AG04449 (cell line): ENCODE measurements around the gene SULF2.

ENCODE experiments used
- CTCF ChIA-PET: fragments of 350-600 bp; formaldehyde crosslinking; extraction: SDS; loops from one replicate; lab custom pipeline; 2021; ENCODE audit warnings: antibody characterized with exemption; lab: Yijun Ruan, JAX
- POLR2A ChIA-PET: fragments of 400-600, 350-600 bp; formaldehyde crosslinking; extraction: SDS; loops from one replicate; lab custom pipeline; 2020; ENCODE audit warnings: antibody characterized with exemption, inconsistent platforms; lab: Yijun Ruan, JAX
- DNase-seq: peaks from one replicate; pipeline ENCODE4 v3.0.0-alpha.2; 2010; ENCODE audit warnings: low read depth, low spot score
- H3K4me3 ChIP-seq: 2 replicates; pipeline ENCODE4 v1.5.1; 2011; ENCODE audit warnings: low read depth, mild to moderate bottlenecking, control low read depth, low read length
- TF ChIP-seq, protein P1 (sequence below): IDR thresholded peaks from one replicate; pipeline ENCODE4 v1.5.1; 2011; ENCODE audit warnings: mild to moderate bottlenecking, moderate library complexity, low read length, control low read depth, inconsistent platforms; ENCODE audit not compliant: insufficient read depth; ENCODE audit errors: missing control alignments

SULF2 gene

GRCh38 chr20:47751449-47751848, 33.8 kb downstream of the SULF2 start:
- DNase-seq, result no peak
- CTCF ChIA-PET, result interaction anchor here (0.9 to 1.1 kb wide), 2 partner anchors 26 to 869 kb away, joined by 3 to 8 read pairs; no protein-coding TSS in a partner anchor
- H3K4me3 ChIP-seq, result no peak overlapping the region
- TF ChIP-seq, protein P1, sequence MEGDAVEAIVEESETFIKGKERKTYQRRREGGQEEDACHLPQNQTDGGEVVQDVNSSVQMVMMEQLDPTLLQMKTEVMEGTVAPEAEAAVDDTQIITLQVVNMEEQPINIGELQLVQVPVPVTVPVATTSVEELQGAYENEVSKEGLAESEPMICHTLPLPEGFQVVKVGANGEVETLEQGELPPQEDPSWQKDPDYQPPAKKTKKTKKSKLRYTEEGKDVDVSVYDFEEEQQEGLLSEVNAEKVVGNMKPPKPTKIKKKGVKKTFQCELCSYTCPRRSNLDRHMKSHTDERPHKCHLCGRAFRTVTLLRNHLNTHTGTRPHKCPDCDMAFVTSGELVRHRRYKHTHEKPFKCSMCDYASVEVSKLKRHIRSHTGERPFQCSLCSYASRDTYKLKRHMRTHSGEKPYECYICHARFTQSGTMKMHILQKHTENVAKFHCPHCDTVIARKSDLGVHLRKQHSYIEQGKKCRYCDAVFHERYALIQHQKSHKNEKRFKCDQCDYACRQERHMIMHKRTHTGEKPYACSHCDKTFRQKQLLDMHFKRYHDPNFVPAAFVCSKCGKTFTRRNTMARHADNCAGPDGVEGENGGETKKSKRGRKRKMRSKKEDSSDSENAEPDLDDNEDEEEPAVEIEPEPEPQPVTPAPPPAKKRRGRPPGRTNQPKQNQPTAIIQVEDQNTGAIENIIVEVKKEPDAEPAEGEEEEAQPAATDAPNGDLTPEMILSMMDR, result no peak
- POLR2A ChIA-PET, result no interaction called here

- CTCF ChIA-PET, result interaction anchor here (1.7 kb wide), 1 partner anchor 25 kb away, joined by 6 read pairs; no protein-coding TSS in a partner anchor
- TF ChIP-seq, protein P1, result no peak
- H3K4me3 ChIP-seq, result no peak overlapping the region
- no peak for DNase-seq
- POLR2A ChIA-PET, result no interaction called here
These were observed 35.9 kb downstream of the SULF2 start for GRCh38 chr20:47749339-47749738.

DNA sequence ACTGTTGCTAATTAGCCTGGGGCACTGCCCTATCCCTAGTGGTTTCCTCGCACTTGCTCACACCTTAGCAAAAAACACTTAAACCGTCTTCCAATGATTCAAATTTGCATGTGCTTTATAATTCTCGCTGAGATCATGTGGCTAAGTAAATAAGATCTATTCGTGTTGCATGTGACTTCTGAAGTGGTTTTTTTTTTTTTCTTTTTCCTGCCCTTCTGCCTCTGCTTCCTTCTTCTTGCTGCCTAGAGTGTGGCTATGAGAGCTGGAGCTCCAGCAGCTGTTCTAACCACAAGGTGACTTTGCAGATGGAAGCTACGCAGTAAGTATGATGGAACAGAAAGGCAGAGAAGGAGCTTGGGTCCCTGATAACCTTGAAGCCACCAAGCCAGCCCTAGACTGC, 36.5 kb downstream of the SULF2 start:
- TF ChIP-seq, protein P1, result no peak
- H3K4me3 ChIP-seq, result no peak overlapping the region
- no peak for DNase-seq
- CTCF ChIA-PET, result interaction anchor here (1.0 to 1.7 kb wide), 2 partner anchors 24 to 872 kb away, joined by 3 to 6 read pairs; no protein-coding TSS in a partner anchor
- POLR2A ChIA-PET, result no interaction called here

DNA sequence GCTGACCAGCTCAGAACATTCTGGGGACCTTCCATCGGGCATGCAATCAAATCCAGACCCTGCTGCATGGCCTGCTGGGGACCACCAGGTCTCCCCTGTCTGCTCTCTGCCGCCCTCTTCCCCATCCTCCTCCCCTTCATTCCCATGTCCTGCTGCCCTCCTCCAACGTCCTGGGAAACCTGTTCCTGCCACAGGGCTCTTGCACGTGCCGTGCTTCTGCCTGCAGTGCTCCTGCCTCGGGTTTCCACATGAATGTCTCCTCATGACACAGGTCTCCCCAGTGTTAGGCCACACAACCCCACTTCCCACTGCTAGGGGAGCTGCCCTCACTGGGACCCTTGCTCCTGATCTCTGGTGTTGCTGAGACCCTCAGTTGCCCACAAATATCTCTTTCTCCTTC, 37.2 kb downstream of the SULF2 start:
- no peak for DNase-seq
- ChIA-PET CTCF (interaction anchor here (1.0 kb wide), 1 partner anchor 872 kb away, joined by 3 read pairs; no protein-coding TSS in a partner anchor), POLR2A (no interaction called here)
- TF ChIP-seq, protein P1, result no peak
- H3K4me3 ChIP-seq, result no peak overlapping the region

- CTCF ChIA-PET, result interaction anchor here (1.0 kb wide), 1 partner anchor 873 kb away, joined by 3 read pairs; no protein-coding TSS in a partner anchor
- POLR2A ChIA-PET, result no interaction called here
These were observed 37.6 kb downstream of the SULF2 start for GRCh38 chr20:47747669-47748031.

GRCh38 chr20:47744803-47745202, 40.5 kb downstream of the SULF2 start:
- no peak overlapping the region for H3K4me3 ChIP-seq
- no peak for DNase-seq
- TF ChIP-seq, protein P1, result no peak
- ChIA-PET CTCF (no interaction called here), POLR2A (no interaction called here)

More at GRCh38 chr20:47747669-47748031, 37.6 kb downstream of the SULF2 start:
- TF ChIP-seq, protein P1, result no peak
- no peak for DNase-seq
- no peak overlapping the region for H3K4me3 ChIP-seq
